PFSK-1 (cell line): ENCODE data around the gene C5AR1.

Experiments
- FOXP2 ChIP-seq: optimal IDR thresholded peaks from 2 replicates; pipeline ENCODE3; 2011; ENCODE audit warnings: borderline replicate concordance, control low read depth, inconsistent platforms; ENCODE audit not compliant: insufficient read depth; ENCODE audit errors: extremely low read length, extremely low read depth
- POLR2AphosphoS5 ChIP-seq: IDR thresholded peaks from 2 replicates; pipeline ENCODE4 v1.6.1; 2012; ENCODE audit warnings: low read depth, mild to moderate bottlenecking, control low read depth, low read length, moderate library complexity
- SIN3A ChIP-seq: IDR thresholded peaks from 2 replicates; pipeline ENCODE4 v1.6.1; 2012; ENCODE audit warnings: mild to moderate bottlenecking, low read length, moderate library complexity, borderline replicate concordance; ENCODE audit not compliant: insufficient read depth
- TAF1 ChIP-seq: IDR thresholded peaks from 2 replicates; pipeline ENCODE4 v1.6.1; 2012; ENCODE audit warnings: low read length, control low read depth, borderline replicate concordance; ENCODE audit not compliant: insufficient read depth
- TF ChIP-seq, protein P1 (sequence below), 2 experiments: IDR thresholded peaks; 2 replicates each; pipeline versions ENCODE4 v1.6.1 to v1.8.0; 2011 to 2012; ENCODE audit warnings: low read depth in 2 of 2, low read length in 2 of 2, control low read depth in 1 of 2, inconsistent platforms in 1 of 2, mild to moderate bottlenecking in 1 of 2, moderate library complexity in 1 of 2; ENCODE audit not compliant: insufficient read depth in 1 of 2

DNA sequence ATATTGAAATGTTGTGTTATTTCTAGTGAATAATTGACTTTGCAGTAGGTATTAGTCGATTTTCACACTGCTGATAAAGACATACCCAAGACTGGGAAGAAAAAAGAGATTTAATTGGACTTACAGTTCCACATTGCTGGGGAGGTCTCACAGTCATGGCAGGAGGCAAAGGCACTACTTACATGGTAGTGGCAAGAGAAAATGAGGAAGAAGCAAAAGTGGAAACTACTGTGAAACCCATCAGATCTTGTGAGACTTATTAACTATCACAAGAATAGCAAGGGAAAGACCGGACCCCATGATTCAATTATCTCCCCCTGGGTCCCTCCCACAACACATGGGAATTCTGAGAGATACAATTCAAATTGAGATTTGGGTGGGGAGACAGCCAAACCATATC lies 12.4 kb downstream of the C5AR1 start:
- TF ChIP-seq TAF1 (no peak), POLR2AphosphoS5 (no peak), SIN3A (no peak), FOXP2 (no peak)
- TF ChIP-seq, protein P1, sequence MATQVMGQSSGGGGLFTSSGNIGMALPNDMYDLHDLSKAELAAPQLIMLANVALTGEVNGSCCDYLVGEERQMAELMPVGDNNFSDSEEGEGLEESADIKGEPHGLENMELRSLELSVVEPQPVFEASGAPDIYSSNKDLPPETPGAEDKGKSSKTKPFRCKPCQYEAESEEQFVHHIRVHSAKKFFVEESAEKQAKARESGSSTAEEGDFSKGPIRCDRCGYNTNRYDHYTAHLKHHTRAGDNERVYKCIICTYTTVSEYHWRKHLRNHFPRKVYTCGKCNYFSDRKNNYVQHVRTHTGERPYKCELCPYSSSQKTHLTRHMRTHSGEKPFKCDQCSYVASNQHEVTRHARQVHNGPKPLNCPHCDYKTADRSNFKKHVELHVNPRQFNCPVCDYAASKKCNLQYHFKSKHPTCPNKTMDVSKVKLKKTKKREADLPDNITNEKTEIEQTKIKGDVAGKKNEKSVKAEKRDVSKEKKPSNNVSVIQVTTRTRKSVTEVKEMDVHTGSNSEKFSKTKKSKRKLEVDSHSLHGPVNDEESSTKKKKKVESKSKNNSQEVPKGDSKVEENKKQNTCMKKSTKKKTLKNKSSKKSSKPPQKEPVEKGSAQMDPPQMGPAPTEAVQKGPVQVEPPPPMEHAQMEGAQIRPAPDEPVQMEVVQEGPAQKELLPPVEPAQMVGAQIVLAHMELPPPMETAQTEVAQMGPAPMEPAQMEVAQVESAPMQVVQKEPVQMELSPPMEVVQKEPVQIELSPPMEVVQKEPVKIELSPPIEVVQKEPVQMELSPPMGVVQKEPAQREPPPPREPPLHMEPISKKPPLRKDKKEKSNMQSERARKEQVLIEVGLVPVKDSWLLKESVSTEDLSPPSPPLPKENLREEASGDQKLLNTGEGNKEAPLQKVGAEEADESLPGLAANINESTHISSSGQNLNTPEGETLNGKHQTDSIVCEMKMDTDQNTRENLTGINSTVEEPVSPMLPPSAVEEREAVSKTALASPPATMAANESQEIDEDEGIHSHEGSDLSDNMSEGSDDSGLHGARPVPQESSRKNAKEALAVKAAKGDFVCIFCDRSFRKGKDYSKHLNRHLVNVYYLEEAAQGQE (IDR thresholded peaks at IDR 0.05; ENCODE audit: insufficient read depth in 1 of 2, low read depth in 2 of 2, low read length in 2 of 2), result no peak
